Adrenal gland (tissue), 12 donors: ENCODE data around the gene FBXL5. TPM values are rescaled to one million over a fixed set of nuclear protein-coding genes. Genes with fewer than 3 reads are reported as not detected.

ENCODE experiments used
- DNase-seq, 7 donors: peaks; one replicate each; pipeline ENCODE4 v3.0.0-alpha.2; 2019 to 2020
- H3K27ac ChIP-seq, 5 donors: fragments of 200-600 bp; sonication (generic) in 4 of 5; 1 replicate in 3 of 5; 2 replicates in 2 of 5; pipeline versions ENCODE4 v1.5.1 to v1.8.0; 2016 to 2020; ENCODE audit warnings: mild to moderate bottlenecking in 1 of 5
- H3K27me3 ChIP-seq: fragments of 200-600 bp; 2 replicates; pipeline ENCODE4 v1.8.0; 2021
- H3K36me3 ChIP-seq, 2 donors: fragments of 200-600 bp; replicated peaks in 1 of 2; 1 replicate in 1 of 2; 2 replicates in 1 of 2; pipeline versions ENCODE4 v1.5.1 to v1.8.0; 2018 to 2022
- H3K4me1 ChIP-seq, 2 donors: fragments of 200-600 bp; replicated peaks in 1 of 2; 1 replicate in 1 of 2; 2 replicates in 1 of 2; pipeline versions ENCODE4 v1.5.1 to v1.8.0; 2018 to 2021
- H3K4me3 ChIP-seq, 4 donors: fragments of 200-600 bp; sonication (generic) in 3 of 4; one replicate each; pipeline ENCODE4 v1.5.1; 2016 to 2018
- H3K9me3 ChIP-seq, 3 donors: fragments of 200-600 bp; sonication (generic) in 1 of 3; replicated peaks in 1 of 3; 1 replicate in 2 of 3; 2 replicates in 1 of 3; pipeline versions ENCODE4 v1.5.1 to v1.8.0; 2016 to 2021
- POLR2A ChIP-seq, 2 donors: fragments of 450-650 bp; IDR thresholded peaks; one replicate each; pipeline ENCODE4 v1.6.1; 2017; ENCODE audit warnings: antibody characterized with exemption in 2 of 2, mild to moderate bottlenecking in 2 of 2, moderate library complexity in 1 of 2
- WGBS, 4 donors: extraction: QIAGEN DNeasy Blood & Tissue Kit in 2 of 4; methylation state at CpG; one replicate each; pipeline versions ENCODE4 v1.1.5 to v1.1.7; 2013 to 2017; 5-methylcytosine and 5-hydroxymethylcytosine counted together
- intact Hi-C, 2 donors: fragments of 100-400 bp; cut with DNase I; formaldehyde crosslinking; loops; one replicate each; pipeline versions ENCODE4 v1.14.1 to v1.15.0; 2022 to 2023
- polyA plus RNA-seq, 3 donors: library from polyadenylated mRNA; stranded (reverse); fragments of 200-250 nt in 2 of 3; fragments of 350-450 nt in 1 of 3; fragmentation: Illumina TruSeq in 1 of 3; extraction: RNeasy Lipid Tissue Mini Kit (QIAGEN cat#74804) in 1 of 3; gene quantifications; one replicate each; pipeline ENCODE4 v1.2.3, GENCODE V29; 2013 to 2014
- total RNA-seq, 9 donors: library from RNA; depleted of rRNA in 4 of 9; stranded (reverse); fragments of >200 nt in 4 of 9; fragments of 120-200 nt in 1 of 9; fragmentation: NEBNext Ultra II Directional in 1 of 9; extraction: Animal tissue kit (Norgen Biotek cat#: 25700) in 1 of 9; gene quantifications; one replicate each; pipeline versions ENCODE4 v1.1.0 to v1.2.4, GENCODE V29; 2013 to 2023
- TF ChIP-seq, protein P1 (sequence below), 6 experiments: fragments of 450-650 bp in 4 of 6; fragments of 200-600 bp in 2 of 6; sonication (generic) in 1 of 6; IDR thresholded peaks; 1 replicate in 5 of 6; 2 replicates in 1 of 6; pipeline versions ENCODE4 v1.5.1 to v1.8.0; 2016 to 2021; ENCODE audit warnings: antibody characterized with exemption in 6 of 6, mild to moderate bottlenecking in 2 of 6, moderate library complexity in 1 of 6
- donor health status: healthy with polysubstance abuse.
- donor health status: Bipolar disorder and iron deficiency.
- donor health status: DM: yes; HTN: yes; CAD: no.
- donor health status: DM: no; HTN: no; CAD: no.
- donor health status: DM: no; HTN: no; CAD: no.
- donor health status: DM: yes; HTN: yes; CAD: no.

The FBXL5 gene
- total and polyA plus RNA-seq, 12 donors = 42.8 to 159 (median 113) TPM

- intact Hi-C loops = loop anchor here in 1 of 2 donors (10.0 kb wide), 1 partner anchor 420 kb away; no protein-coding TSS in a partner anchor
- TF ChIP-seq POLR2A (IDR thresholded peaks at IDR 0.05) = no peak
- TF ChIP-seq, protein P1, sequence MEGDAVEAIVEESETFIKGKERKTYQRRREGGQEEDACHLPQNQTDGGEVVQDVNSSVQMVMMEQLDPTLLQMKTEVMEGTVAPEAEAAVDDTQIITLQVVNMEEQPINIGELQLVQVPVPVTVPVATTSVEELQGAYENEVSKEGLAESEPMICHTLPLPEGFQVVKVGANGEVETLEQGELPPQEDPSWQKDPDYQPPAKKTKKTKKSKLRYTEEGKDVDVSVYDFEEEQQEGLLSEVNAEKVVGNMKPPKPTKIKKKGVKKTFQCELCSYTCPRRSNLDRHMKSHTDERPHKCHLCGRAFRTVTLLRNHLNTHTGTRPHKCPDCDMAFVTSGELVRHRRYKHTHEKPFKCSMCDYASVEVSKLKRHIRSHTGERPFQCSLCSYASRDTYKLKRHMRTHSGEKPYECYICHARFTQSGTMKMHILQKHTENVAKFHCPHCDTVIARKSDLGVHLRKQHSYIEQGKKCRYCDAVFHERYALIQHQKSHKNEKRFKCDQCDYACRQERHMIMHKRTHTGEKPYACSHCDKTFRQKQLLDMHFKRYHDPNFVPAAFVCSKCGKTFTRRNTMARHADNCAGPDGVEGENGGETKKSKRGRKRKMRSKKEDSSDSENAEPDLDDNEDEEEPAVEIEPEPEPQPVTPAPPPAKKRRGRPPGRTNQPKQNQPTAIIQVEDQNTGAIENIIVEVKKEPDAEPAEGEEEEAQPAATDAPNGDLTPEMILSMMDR (IDR thresholded peaks at IDR 0.05) = no peak
- peak overlapping the region; percentile 99 to 100 (median 99) for H3K27ac ChIP-seq
- no peaks in the 10 kb centered on the region for H3K9me3 ChIP-seq
- peaks cover 40 to 63% of the 10 kb centered on the region in 2 donors for H3K4me1 ChIP-seq
- DNase-seq = peak; percentile 39 to 76 (median 56)
- no peaks in the 10 kb centered on the region for H3K27me3 ChIP-seq
- no peaks in the 10 kb centered on the region for H3K36me3 ChIP-seq
- 0 to 3% (median 1%) methylated on average over 13 to 66 of the region's 66 CpGs for WGBS, 4 donors
- peak overlapping the region; percentile 58 to 93 (median 76) for H3K4me3 ChIP-seq
Measured at GRCh38 chr4:15654593-15655222, 449 bp downstream of the FBXL5 start.

DNA sequence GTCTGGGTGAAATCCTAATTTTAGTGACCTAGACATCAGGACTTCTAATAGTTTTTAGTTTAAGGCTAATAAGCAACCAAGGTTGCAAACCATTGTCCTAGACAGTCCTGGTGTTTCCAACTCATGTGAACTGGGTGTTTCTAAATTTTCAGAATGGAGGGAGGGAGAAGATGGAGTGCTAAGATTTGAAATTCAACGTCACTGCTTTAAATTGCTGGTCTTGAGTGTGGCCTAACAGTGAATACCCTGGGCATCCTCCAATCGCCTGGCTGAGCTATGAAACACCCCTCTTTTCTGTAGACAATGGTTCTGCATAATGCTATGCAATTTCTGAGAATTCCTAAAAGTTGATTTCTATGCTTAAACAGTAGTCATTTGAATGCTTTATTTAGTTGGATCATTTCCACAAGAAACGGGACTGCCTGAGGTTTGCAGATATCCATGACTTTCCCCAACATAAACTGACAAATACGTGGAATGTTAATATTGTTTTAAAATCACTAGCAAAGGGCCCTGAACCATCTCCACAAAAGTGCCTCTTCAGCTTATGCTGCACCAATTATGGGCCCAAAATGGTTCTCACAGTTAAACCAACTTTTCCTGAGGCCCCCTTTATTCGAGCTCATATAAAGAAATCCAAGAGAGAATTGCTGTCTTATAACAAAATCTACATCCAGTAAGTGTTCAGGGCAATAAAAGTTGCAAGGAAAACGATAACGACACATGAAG lies 1.1 kb downstream of the FBXL5 start:
- H3K27me3 ChIP-seq = no peaks in the 10 kb centered on the region
- peak overlapping the region; percentile 58 to 93 (median 76) for H3K4me3 ChIP-seq
- no peaks in the 10 kb centered on the region for H3K9me3 ChIP-seq
- WGBS, 4 donors = 0 to 2% (median 1%) methylated on average over 7 of the region's 7 CpGs
- H3K36me3 ChIP-seq = no peaks in the 10 kb centered on the region
- TF ChIP-seq, protein P1 (IDR thresholded peaks at IDR 0.05) = no peak
- TF ChIP-seq POLR2A (IDR thresholded peaks at IDR 0.05) = peak in 1 of 2 donors; percentile 29
- intact Hi-C loops = loop anchor here in 1 of 2 donors (10.0 kb wide), 1 partner anchor 419 kb away; no protein-coding TSS in a partner anchor
- DNase-seq = peak in 4 of 7 donors; percentile 14 to 37 (median 30)
- peaks cover 43 to 70% of the 10 kb centered on the region in 2 donors for H3K4me1 ChIP-seq
- peak overlapping the region; percentile 99 to 100 (median 99) for H3K27ac ChIP-seq

DNA sequence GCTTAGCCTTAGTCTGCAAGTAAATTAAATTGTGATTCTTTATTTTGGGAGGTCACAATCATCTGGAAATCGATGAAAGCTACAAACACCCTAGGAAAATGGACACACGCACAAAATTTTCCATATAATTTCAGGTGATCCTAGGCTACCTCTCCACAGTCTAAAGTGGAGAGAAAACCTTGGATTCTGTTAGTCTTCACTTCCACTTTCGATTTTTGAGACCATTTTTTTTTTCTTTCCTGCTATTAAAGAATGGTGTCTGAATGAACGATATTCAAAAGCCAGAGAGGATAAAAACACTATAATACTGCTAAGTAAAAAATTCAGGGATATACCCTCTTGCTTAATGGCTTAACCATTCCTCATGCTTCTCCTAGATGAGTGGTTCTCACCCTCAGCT lies 1.7 kb downstream of the FBXL5 start:
- no peak for DNase-seq
- H3K4me1 ChIP-seq = peaks cover 43 to 76% of the 10 kb centered on the region in 2 donors
- H3K27me3 ChIP-seq = no peaks in the 10 kb centered on the region
- TF ChIP-seq POLR2A (IDR thresholded peaks at IDR 0.05) = no peak
- TF ChIP-seq, protein P1 (IDR thresholded peaks at IDR 0.05) = no peak
- peak overlapping the region; percentile 64 to 100 (median 99) for H3K27ac ChIP-seq
- H3K9me3 ChIP-seq = no peaks in the 10 kb centered on the region
- H3K36me3 ChIP-seq = no peaks in the 10 kb centered on the region
- intact Hi-C loops = loop anchor here in 1 of 2 donors (10.0 kb wide), 1 partner anchor 419 kb away; no protein-coding TSS in a partner anchor
- WGBS, 4 donors = 10 to 14% (median 12%) methylated on average over 4 of the region's 4 CpGs
- H3K4me3 ChIP-seq = peak overlapping the region in 2 of 4 donors; percentile 58 to 93

DNA sequence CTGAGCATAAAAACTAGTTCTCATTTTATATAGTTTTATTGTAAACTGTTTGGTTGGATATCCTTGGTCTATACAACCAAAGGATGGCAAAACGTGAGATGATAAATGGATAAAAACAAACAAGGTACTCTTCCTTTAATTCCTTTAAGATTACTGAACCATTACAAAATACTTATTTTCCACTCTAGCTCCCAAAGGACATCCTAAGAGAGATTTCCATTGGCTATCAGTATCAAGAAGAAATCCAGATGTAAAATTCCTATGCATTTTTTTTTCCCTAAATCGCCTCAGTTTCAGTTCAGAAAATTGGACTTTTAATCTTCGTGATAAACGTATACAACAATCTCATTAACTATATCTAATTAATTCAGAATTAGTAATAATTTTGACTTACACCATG lies 2.3 kb downstream of the FBXL5 start:
- no peak for DNase-seq
- peaks cover 43 to 80% of the 10 kb centered on the region in 2 donors for H3K4me1 ChIP-seq
- no peaks in the 10 kb centered on the region for H3K27me3 ChIP-seq
- no peaks in the 10 kb centered on the region for H3K36me3 ChIP-seq
- no peak for TF ChIP-seq POLR2A (IDR thresholded peaks at IDR 0.05)
- TF ChIP-seq, protein P1 (IDR thresholded peaks at IDR 0.05) = no peak
- 26 to 35% (median 31%) methylated on average over 4 of the region's 4 CpGs for WGBS, 4 donors
- peak overlapping the region; percentile 64 to 100 (median 99) for H3K27ac ChIP-seq
- intact Hi-C loops = loop anchor here in 1 of 2 donors (10.0 kb wide), 1 partner anchor 418 kb away; no protein-coding TSS in a partner anchor
- no peaks in the 10 kb centered on the region for H3K9me3 ChIP-seq
- H3K4me3 ChIP-seq = peak overlapping the region in 1 of 4 donors; percentile 93
